ENCODE results near the gene GLA. TPM values are rescaled to one million over a fixed set of nuclear protein-coding genes. Genes with fewer than 3 reads are reported as not detected.

GLA gene
- total RNA-seq, 1 donor = 33.2 TPM

- peaks cover 20% of the 10 kb centered on the region for H3K4me1 ChIP-seq (ENCODE audit: insufficient read depth, low read length)
- no peaks in the 10 kb centered on the region for H3K9me3 ChIP-seq (ENCODE audit: low read depth, low read length)
- H3K4me3 ChIP-seq (ENCODE audit: low read length) = peak within 1 kb of the TSS; percentile 75
- H3K27me3 ChIP-seq (ENCODE audit: insufficient read depth, low read length) = no peaks in the 10 kb centered on the region
Measured at GRCh38 chrX:101348452-101349192, 59.1 kb downstream of the GLA start, which contains the start of gene TIMM8A. Gene TIMM8A, minus strand, starts transcription at chrX:101348742. Its CDS starts 78 bp downstream, at chrX:101348664.

GRCh38 chrX:101347859-101348451, 59.8 kb downstream of the GLA start:
- no peaks in the 10 kb centered on the region for H3K27me3 ChIP-seq (ENCODE audit: insufficient read depth, low read length)
- H3K4me1 ChIP-seq (ENCODE audit: insufficient read depth, low read length) = peaks cover 20% of the 10 kb centered on the region
- peak overlapping the region; percentile 75 for H3K4me3 ChIP-seq (ENCODE audit: low read length)
- no peaks in the 10 kb centered on the region for H3K9me3 ChIP-seq (ENCODE audit: low read depth, low read length)

Other genes starting within 250 kb of the GLA start
- not detected for gene DRP2, start 188.1 kb downstream of the GLA start, total RNA-seq
- gene TAF7L, start 116.6 kb downstream of the GLA start, total RNA-seq = not detected
- 1.8 TPM for gene TIMM8A, start 59.2 kb downstream of the GLA start, total RNA-seq
- gene BTK, start 21.7 kb downstream of the GLA start, total RNA-seq = 33.1 TPM
- 245 TPM for gene RPL36A, start 16.9 kb downstream of the GLA start, total RNA-seq
- 75.5 TPM for gene HNRNPH2, start 297 bp upstream of the GLA start, total RNA-seq
- 5.4 TPM for gene ARMCX4, start 77.5 kb upstream of the GLA start, total RNA-seq
- gene ARMCX1, start 142.6 kb upstream of the GLA start, total RNA-seq = 1.9 TPM
- 15.2 TPM for gene ARMCX6, start 210.1 kb upstream of the GLA start, total RNA-seq
- 22.6 TPM for gene ARMCX3, start 215.2 kb upstream of the GLA start, total RNA-seq

Measured in mononuclear cell (primary cell).